ENCODE results near the gene GAB2.

DNA sequence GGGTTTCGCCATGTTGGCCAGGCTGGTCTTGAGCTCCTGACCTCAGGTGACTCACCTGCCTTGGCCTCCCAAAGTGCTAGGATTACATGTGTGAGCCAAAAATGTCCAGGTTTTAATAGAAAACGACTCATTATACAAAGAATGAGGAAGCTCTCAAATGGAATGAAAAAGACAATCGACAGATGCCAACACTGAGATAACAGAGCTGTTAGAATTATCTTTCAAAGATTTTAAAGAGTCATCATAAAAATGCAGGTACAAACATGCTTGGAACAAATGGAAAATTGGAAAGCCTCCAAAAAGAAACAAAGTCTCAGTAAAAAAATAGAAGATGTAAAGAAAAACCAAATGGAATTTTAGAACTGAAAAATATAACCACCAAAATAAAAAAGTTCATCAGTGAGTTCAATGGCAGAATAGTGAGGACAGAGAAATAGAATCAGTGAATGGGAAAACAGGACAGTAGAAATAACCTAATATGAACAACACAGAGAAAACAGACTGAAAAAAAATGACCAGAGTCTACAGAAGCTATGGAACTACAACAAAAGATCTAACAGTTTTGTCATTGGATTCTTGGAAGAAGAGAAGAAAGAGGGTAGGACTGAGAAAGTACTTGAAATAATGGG lies 10.9 kb downstream of the GAB2 start:
- TF ChIP-seq POLR2A (IDR thresholded peaks at IDR 0.05; ENCODE audit: low read length) (no peak), GATA1 (IDR thresholded peaks at IDR 0.05; ENCODE audit: low read depth, low read length) (no peak)

Measured in erythroblast (primary cell).